Testis (tissue), 3 donors: Measurements from ENCODE around the gene CEMIP2. TPM values are rescaled to one million over a fixed set of nuclear protein-coding genes. Genes with fewer than 3 reads are reported as not detected.

ENCODE experiments used
- DNase-seq: peaks from one replicate; pipeline ENCODE4 v3.0.0-alpha.2; 2019
- H3K27ac ChIP-seq, 2 donors: fragments of 200-600 bp; sonication (generic); one replicate each; pipeline ENCODE4 v1.5.1; 2019
- H3K27me3 ChIP-seq: fragments of 200-600 bp; sonication (generic); one replicate; pipeline ENCODE4 v1.5.1; 2019
- H3K36me3 ChIP-seq: fragments of 200-600 bp; sonication (generic); one replicate; pipeline ENCODE4 v1.5.1; 2017; ENCODE audit warnings: low read depth; ENCODE audit errors: missing control alignments
- H3K4me1 ChIP-seq: fragments of 200-600 bp; sonication (generic); one replicate; pipeline ENCODE4 v1.5.1; 2019
- H3K4me3 ChIP-seq, 2 donors: fragments of 200-600 bp; sonication (generic); one replicate each; pipeline ENCODE4 v1.5.1; 2017 to 2019
- H3K9me3 ChIP-seq: fragments of 200-600 bp; sonication (generic); one replicate; pipeline ENCODE4 v1.5.1; 2017
- CTCF ChIP-seq, 3 experiments: fragments of 450-650 bp in 2 of 3; fragments of 200-600 bp in 1 of 3; sonication (generic) in 1 of 3; IDR thresholded peaks; one replicate each; pipeline ENCODE4 v1.5.1; 2016 to 2019; ENCODE audit warnings: antibody characterized with exemption in 3 of 3, mild to moderate bottlenecking in 2 of 3, moderate library complexity in 1 of 3
- POLR2A ChIP-seq: fragments of 450-650 bp; IDR thresholded peaks from one replicate; pipeline ENCODE4 v1.6.1; 2017; ENCODE audit warnings: antibody characterized with exemption, mild to moderate bottlenecking, moderate library complexity
- WGBS, 2 donors: methylation state at CpG; one replicate each; pipeline ENCODE4 v1.1.5; 2018; 5-methylcytosine and 5-hydroxymethylcytosine counted together
- intact Hi-C: fragments of 100-400 bp; cut with DNase I; formaldehyde crosslinking; loops from one replicate; pipeline ENCODE4 v1.15.1; 2023; ENCODE audit warnings: low total_unique reads
- polyA plus RNA-seq: library from polyadenylated mRNA; stranded (reverse); fragments of 350-450 nt; fragmentation: Illumina TruSeq; extraction: RNeasy Lipid Tissue Mini Kit (QIAGEN cat#74804); gene quantifications from one replicate; pipeline ENCODE4 v1.2.3, GENCODE V29; 2014; ENCODE audit warnings: low read depth, low replicate concordance; ENCODE audit not compliant: insufficient read depth
- total RNA-seq, 2 donors: library from RNA; depleted of rRNA; stranded (reverse); fragments of >200 nt; gene quantifications; one replicate each; pipeline ENCODE4 v1.2.3, GENCODE V29; 2016

The CEMIP2 gene
- total and polyA plus RNA-seq, 3 donors from 2014 or later, result 18.3 to 146 (median 109) TPM

GRCh38 chr9:71675857-71676165, 92.5 kb downstream of the CEMIP2 start:
- intact Hi-C loops, result no loop called here
- Histone ChIP-seq H3K27me3 (no peaks in the 10 kb centered on the region), H3K9me3 (no peaks in the 10 kb centered on the region), H3K27ac (no peak overlapping the region), H3K4me1 (no peaks in the 10 kb centered on the region), H3K36me3 (no peaks in the 10 kb centered on the region), H3K4me3 (no peak overlapping the region)
- TF ChIP-seq POLR2A, result no peak
- TF ChIP-seq CTCF (IDR thresholded peaks at IDR 0.05), result no peak
- 67 to 86% methylated on average over 1 of the region's 1 CpG for WGBS, 2 donors
- no peak for DNase-seq

GRCh38 chr9:71675105-71675856, 93.0 kb downstream of the CEMIP2 start:
- H3K9me3 ChIP-seq, result no peaks in the 10 kb centered on the region
- DNase-seq, result no peak
- H3K36me3 ChIP-seq, result no peaks in the 10 kb centered on the region
- intact Hi-C loops, result no loop called here
- no peaks in the 10 kb centered on the region for H3K4me1 ChIP-seq
- no peak overlapping the region for H3K4me3 ChIP-seq
- TF ChIP-seq CTCF (IDR thresholded peaks at IDR 0.05), result no peak
- TF ChIP-seq POLR2A, result no peak
- H3K27ac ChIP-seq, result no peak overlapping the region
- H3K27me3 ChIP-seq, result no peaks in the 10 kb centered on the region
- WGBS, 2 donors, result 59 to 82% methylated on average over 3 of the region's 3 CpGs

GRCh38 chr9:71672573-71672972, 95.7 kb downstream of the CEMIP2 start:
- H3K27ac ChIP-seq, result no peak overlapping the region
- no peaks in the 10 kb centered on the region for H3K4me1 ChIP-seq
- H3K9me3 ChIP-seq, result no peaks in the 10 kb centered on the region
- H3K27me3 ChIP-seq, result no peaks in the 10 kb centered on the region
- 66 to 79% methylated on average over 1 of the region's 1 CpG for WGBS, 2 donors
- H3K4me3 ChIP-seq, result no peak overlapping the region
- TF ChIP-seq POLR2A (no peak), CTCF (IDR thresholded peaks at IDR 0.05) (no peak)
- no peaks in the 10 kb centered on the region for H3K36me3 ChIP-seq
- intact Hi-C loops, result no loop called here
- DNase-seq, result no peak

GRCh38 chr9:71671289-71671688, 97.0 kb downstream of the CEMIP2 start:
- no peak overlapping the region for H3K27ac ChIP-seq
- TF ChIP-seq CTCF (IDR thresholded peaks at IDR 0.05) (no peak), POLR2A (no peak)
- H3K4me3 ChIP-seq, result no peak overlapping the region
- intact Hi-C loops, result no loop called here
- H3K4me1 ChIP-seq, result no peaks in the 10 kb centered on the region
- H3K9me3 ChIP-seq, result no peaks in the 10 kb centered on the region
- no peaks in the 10 kb centered on the region for H3K27me3 ChIP-seq
- no peak for DNase-seq
- no peaks in the 10 kb centered on the region for H3K36me3 ChIP-seq
- WGBS, 2 donors, result 68 to 74% methylated on average over 3 of the region's 3 CpGs

GRCh38 chr9:71670121-71670520, 98.2 kb downstream of the CEMIP2 start:
- Histone ChIP-seq H3K4me1 (no peaks in the 10 kb centered on the region), H3K4me3 (no peak overlapping the region), H3K27ac (no peak overlapping the region), H3K27me3 (no peaks in the 10 kb centered on the region), H3K36me3 (no peaks in the 10 kb centered on the region), H3K9me3 (no peaks in the 10 kb centered on the region)
- TF ChIP-seq POLR2A, result no peak
- no peak for TF ChIP-seq CTCF (IDR thresholded peaks at IDR 0.05)
- intact Hi-C loops, result no loop called here
- no peak for DNase-seq
- WGBS, 2 donors, result 43 to 46% methylated on average over 1 of the region's 1 CpG
